Transverse colon (tissue), 4 donors: ENCODE results near the gene EPB41L5. TPM values are rescaled to one million over a fixed set of nuclear protein-coding genes. Genes with fewer than 3 reads are reported as not detected.

ENCODE experiments used
- DNase-seq: peaks from one replicate; pipeline ENCODE4 v3.0.0-alpha.2; 2019
- H3K27ac ChIP-seq, 4 donors: fragments of 200-600 bp; sonication (generic); 2 replicates each; pipeline ENCODE4 v1.5.1; 2016 to 2018; ENCODE audit warnings: inconsistent platforms in 4 of 4
- H3K27me3 ChIP-seq: fragments of 200-600 bp; sonication (generic); 2 replicates; pipeline ENCODE4 v1.5.1; 2017; ENCODE audit warnings: inconsistent platforms
- H3K36me3 ChIP-seq, 4 donors: fragments of 200-600 bp; sonication (generic); 2 replicates each; pipeline ENCODE4 v1.5.1; 2017 to 2019; ENCODE audit warnings: inconsistent platforms in 4 of 4
- H3K4me1 ChIP-seq, 4 donors: fragments of 200-600 bp; sonication (generic); 2 replicates each; pipeline ENCODE4 v1.5.1; 2017 to 2020; ENCODE audit warnings: inconsistent platforms in 4 of 4
- H3K4me3 ChIP-seq, 4 donors: fragments of 200-600 bp; sonication (generic); 1 replicate in 1 of 4; 2 replicates in 3 of 4; pipeline versions ENCODE4 v1.5.1 to v1.6.1; 2017 to 2019; ENCODE audit warnings: inconsistent platforms in 4 of 4
- H3K9me3 ChIP-seq, 2 donors: fragments of 200-600 bp; sonication (generic); 2 replicates each; pipeline ENCODE4 v1.5.1; 2017 to 2019; ENCODE audit warnings: inconsistent platforms in 2 of 2
- EP300 ChIP-seq: sonication (generic); formaldehyde crosslinking; IDR thresholded peaks from one replicate; pipeline ENCODE4 v1.6.1; 2017; ENCODE audit warnings: antibody characterized with exemption, low read depth
- POLR2A ChIP-seq: fragments of 450-650 bp; IDR thresholded peaks from one replicate; pipeline ENCODE4 v1.6.1; 2016; ENCODE audit warnings: antibody characterized with exemption, mild to moderate bottlenecking, moderate library complexity
- POLR2AphosphoS5 ChIP-seq, 3 donors: sonication (generic); formaldehyde crosslinking; IDR thresholded peaks; one replicate each; pipeline ENCODE4 v1.6.1; 2016; ENCODE audit warnings: antibody characterized with exemption in 3 of 3
- WGBS, 2 donors: methylation state at CpG; one replicate each; pipeline ENCODE4 v1.1.5; 2018; ENCODE audit warnings: low coverage in 1 of 2; 5-methylcytosine and 5-hydroxymethylcytosine counted together
- in situ Hi-C, 4 donors: fragments of 200-750 bp; cut with MboI; loops; one replicate each; pipeline versions ENCODE4 v1.15.0 to v1.15.1; 2017; ENCODE audit warnings: low sequenced_read_pairs in 3 of 4, low pct_ligation_motif_present in 1 of 4, low pct_unique_long_range_greater_than_20kb in 1 of 4
- intact Hi-C: fragments of 100-400 bp; cut with DNase I; formaldehyde crosslinking; loops from one replicate; pipeline ENCODE4 v1.15.1; 2023; ENCODE audit warnings: low total_unique reads
- total RNA-seq, 4 donors: library from RNA; depleted of rRNA; stranded (reverse); fragments of >200 nt; gene quantifications; one replicate each; pipeline ENCODE4 v1.1.0, GENCODE V29; 2016
- TF ChIP-seq, protein P1 (sequence below), 5 experiments: fragments of 200-600 bp in 3 of 5; fragments of 450-650 bp in 2 of 5; sonication (generic) in 3 of 5; IDR thresholded peaks; 1 replicate in 2 of 5; 2 replicates in 3 of 5; pipeline ENCODE4 v1.5.1; 2016 to 2017; ENCODE audit warnings: antibody characterized with exemption in 5 of 5, inconsistent platforms in 3 of 5, mild to moderate bottlenecking in 2 of 5, moderate library complexity in 1 of 5

EPB41L5 gene
- total RNA-seq, 4 donors from 2014 or later, result 11.1 to 36.5 (median 27.6) TPM

DNA sequence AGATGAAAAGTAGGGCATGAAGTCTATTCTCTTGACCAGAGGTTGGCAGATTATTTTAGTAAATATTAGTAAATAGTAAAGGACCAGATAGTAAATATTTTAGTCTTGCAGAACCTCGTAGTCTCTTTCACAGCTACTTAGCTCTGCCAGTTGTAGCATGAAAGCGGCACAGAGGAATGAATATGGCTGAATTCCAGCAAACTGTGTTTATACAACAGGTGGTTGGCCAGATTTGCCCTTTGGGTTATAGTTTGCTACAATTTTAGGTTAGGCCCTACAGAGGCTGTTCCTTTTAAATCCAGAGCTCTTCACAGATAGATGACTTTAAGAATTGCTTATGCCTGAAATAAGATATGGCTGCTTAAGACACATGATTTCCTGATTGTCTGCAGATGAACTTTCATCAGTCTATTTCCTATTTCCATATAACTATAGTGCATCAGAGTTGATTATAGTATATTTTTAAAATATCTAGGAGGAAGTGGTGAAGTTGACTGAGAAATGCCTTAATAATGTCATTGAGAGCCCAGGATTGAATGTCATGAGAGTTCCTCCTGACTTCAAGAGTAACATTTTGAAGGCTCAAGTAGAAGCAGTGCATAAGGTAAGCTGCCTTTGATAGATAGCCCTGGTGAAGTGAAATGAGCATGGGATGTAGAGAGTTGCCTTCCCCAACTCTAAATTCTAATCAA lies 129.8 kb downstream of the EPB41L5 start:
- Histone ChIP-seq H3K4me3 (no peak overlapping the region), H3K36me3 (no peaks in the 10 kb centered on the region), H3K9me3 (no peaks in the 10 kb centered on the region), H3K27ac (no peak overlapping the region), H3K4me1 (no peaks in the 10 kb centered on the region), H3K27me3 (no peaks in the 10 kb centered on the region)
- in situ Hi-C loops, result no loop called here
- TF ChIP-seq POLR2AphosphoS5 (IDR thresholded peaks at IDR 0.05) (no peak), POLR2A (no peak), EP300 (no peak)
- TF ChIP-seq, protein P1, sequence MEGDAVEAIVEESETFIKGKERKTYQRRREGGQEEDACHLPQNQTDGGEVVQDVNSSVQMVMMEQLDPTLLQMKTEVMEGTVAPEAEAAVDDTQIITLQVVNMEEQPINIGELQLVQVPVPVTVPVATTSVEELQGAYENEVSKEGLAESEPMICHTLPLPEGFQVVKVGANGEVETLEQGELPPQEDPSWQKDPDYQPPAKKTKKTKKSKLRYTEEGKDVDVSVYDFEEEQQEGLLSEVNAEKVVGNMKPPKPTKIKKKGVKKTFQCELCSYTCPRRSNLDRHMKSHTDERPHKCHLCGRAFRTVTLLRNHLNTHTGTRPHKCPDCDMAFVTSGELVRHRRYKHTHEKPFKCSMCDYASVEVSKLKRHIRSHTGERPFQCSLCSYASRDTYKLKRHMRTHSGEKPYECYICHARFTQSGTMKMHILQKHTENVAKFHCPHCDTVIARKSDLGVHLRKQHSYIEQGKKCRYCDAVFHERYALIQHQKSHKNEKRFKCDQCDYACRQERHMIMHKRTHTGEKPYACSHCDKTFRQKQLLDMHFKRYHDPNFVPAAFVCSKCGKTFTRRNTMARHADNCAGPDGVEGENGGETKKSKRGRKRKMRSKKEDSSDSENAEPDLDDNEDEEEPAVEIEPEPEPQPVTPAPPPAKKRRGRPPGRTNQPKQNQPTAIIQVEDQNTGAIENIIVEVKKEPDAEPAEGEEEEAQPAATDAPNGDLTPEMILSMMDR (IDR thresholded peaks at IDR 0.05), result no peak
- DNase-seq, result no peak
- intact Hi-C loops, result no loop called here
- whole genome bisulfite sequencing, 2 donors, result 64 to 74% methylated on average over 2 of the region's 2 CpGs

DNA sequence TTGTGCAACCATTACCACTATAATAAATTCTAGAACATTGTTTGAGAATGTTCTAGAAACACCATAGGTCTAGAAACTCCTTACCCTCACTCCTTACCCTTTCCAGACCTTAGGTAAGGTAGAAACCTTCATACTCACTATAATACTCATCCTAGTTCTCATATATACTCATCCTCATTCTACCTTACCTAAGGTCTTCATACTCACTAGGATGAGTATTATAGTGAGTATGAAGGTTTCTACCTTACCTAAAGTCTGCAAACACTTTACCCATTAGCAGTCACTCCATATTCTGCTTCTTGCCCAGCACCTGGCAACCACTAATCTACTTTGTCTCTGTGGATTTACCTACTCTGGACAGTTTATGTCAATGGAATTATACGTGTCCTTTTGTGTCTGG lies 135.4 kb downstream of the EPB41L5 start:
- 88 to 100% methylated on average over 1 of the region's 1 CpG for WGBS, 2 donors
- no peak for TF ChIP-seq POLR2A
- no peak for TF ChIP-seq EP300
- TF ChIP-seq POLR2AphosphoS5 (IDR thresholded peaks at IDR 0.05), result no peak
- TF ChIP-seq, protein P1 (IDR thresholded peaks at IDR 0.05), result no peak
- Histone ChIP-seq H3K36me3 (peaks cover 0 to 9% (median 2%) of the 10 kb centered on the region in 4 donors), H3K4me1 (no peaks in the 10 kb centered on the region), H3K27ac (no peak overlapping the region), H3K9me3 (peaks cover 0 to 11% of the 10 kb centered on the region in 2 donors), H3K27me3 (no peaks in the 10 kb centered on the region), H3K4me3 (no peak overlapping the region)
- in situ Hi-C loops, result no loop called here
- intact Hi-C loops, result no loop called here
- DNase-seq, result no peak

DNA sequence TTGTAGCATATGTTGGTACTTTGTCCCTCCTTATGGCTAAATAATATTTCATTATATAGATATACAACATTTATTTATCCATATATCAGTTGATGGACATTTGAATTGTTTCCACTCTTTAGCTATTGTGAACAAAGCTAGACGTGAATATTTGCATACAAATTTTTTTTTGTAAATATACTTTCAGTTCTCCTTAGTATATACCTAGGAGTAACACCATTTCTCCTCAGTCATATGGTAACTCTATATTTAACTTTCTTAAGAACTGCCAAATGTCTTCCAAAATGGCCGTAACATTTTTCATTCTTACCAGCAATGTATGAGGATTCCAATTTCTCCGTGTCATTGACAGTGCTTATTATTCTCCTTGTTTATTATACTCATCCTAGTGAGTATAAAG lies 135.8 kb downstream of the EPB41L5 start:
- H3K27me3 ChIP-seq, result no peaks in the 10 kb centered on the region
- in situ Hi-C loops (no loop called here), intact Hi-C loops (no loop called here)
- 87 to 89% methylated on average over 3 of the region's 3 CpGs for WGBS, 2 donors
- H3K9me3 ChIP-seq, result peaks cover 0 to 11% of the 10 kb centered on the region in 2 donors
- DNase-seq, result no peak
- no peaks in the 10 kb centered on the region for H3K4me1 ChIP-seq
- no peak overlapping the region for H3K27ac ChIP-seq
- no peak overlapping the region for H3K4me3 ChIP-seq
- peaks cover 0 to 9% (median 2%) of the 10 kb centered on the region in 4 donors for H3K36me3 ChIP-seq
- no peak for TF ChIP-seq POLR2A

DNA sequence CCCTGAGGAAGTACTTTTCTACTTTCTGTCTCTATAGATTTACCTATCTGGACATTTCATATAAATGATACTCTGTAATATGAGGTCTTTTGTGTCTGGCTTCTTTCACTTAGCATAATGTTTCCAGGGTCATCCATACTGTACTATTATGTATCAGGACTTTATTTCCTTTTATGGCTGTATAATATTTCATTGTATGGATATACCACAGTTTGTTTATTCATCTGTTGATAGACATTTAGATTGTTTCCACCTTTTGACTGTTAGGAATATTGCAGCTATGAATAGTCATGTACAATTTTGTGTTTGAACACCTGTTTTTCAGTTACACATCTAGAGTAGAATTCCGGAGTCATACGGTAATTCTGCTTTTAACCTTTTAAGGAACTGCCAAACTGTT lies 136.5 kb downstream of the EPB41L5 start:
- no peaks in the 10 kb centered on the region for H3K4me1 ChIP-seq
- in situ Hi-C loops (no loop called here), intact Hi-C loops (no loop called here)
- no peak overlapping the region for H3K27ac ChIP-seq
- no peak overlapping the region for H3K4me3 ChIP-seq
- DNase-seq, result no peak
- TF ChIP-seq POLR2A (no peak), EP300 (no peak), POLR2AphosphoS5 (IDR thresholded peaks at IDR 0.05) (no peak)
- TF ChIP-seq, protein P1 (IDR thresholded peaks at IDR 0.05), result no peak
- H3K27me3 ChIP-seq, result no peaks in the 10 kb centered on the region
- peaks cover 0 to 11% of the 10 kb centered on the region in 2 donors for H3K9me3 ChIP-seq
- peaks cover 0 to 9% (median 3%) of the 10 kb centered on the region in 4 donors for H3K36me3 ChIP-seq
- 94 to 98% methylated on average over 2 of the region's 2 CpGs for WGBS, 2 donors

DNA sequence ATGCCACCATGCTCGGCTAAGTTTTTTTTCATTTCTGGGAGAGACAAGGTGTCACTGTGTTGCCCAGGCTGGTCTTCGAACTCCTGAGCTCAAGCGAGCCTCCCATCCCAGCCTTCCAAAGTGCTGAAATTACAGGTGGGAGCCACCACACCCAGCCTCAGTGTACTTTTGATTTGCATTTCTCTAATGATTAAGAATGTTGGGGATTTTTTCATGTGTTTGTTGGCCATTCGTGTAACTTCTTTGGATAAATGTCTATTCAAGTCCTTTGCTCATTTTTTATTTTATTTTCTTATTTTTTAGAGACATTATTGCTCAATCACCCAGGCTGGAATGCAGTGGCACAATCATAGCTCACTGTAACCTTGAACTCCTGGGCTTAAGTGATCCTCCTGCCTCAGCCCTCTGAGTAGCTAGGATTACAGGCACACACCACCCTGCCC lies 137.2 kb downstream of the EPB41L5 start:
- in situ Hi-C loops, result loop anchor here in 2 of 4 donors (25.0 kb wide), 1 partner anchor 413 kb away; no protein-coding TSS in a partner anchor
- intact Hi-C loops, result no loop called here
- TF ChIP-seq POLR2AphosphoS5 (IDR thresholded peaks at IDR 0.05) (no peak), POLR2A (no peak), EP300 (no peak)
- TF ChIP-seq, protein P1 (IDR thresholded peaks at IDR 0.05), result no peak
- WGBS, 2 donors, result 94 to 98% methylated on average over 2 to 4 of the region's 4 CpGs
- Histone ChIP-seq H3K4me3 (no peak overlapping the region), H3K9me3 (peaks cover 5 to 17% of the 10 kb centered on the region in 2 donors), H3K27me3 (no peaks in the 10 kb centered on the region), H3K4me1 (no peaks in the 10 kb centered on the region), H3K27ac (no peak overlapping the region), H3K36me3 (peaks cover 0 to 13% (median 6%) of the 10 kb centered on the region in 4 donors)
- no peak for DNase-seq
